Activated CD8-positive, alpha-beta T cell treated with anti-CD3 and anti-CD28 coated beads for 36 hours (primary cell): Measurements from ENCODE around the gene GPR158. TPM values are rescaled to one million over a fixed set of nuclear protein-coding genes. Genes with fewer than 3 reads are reported as not detected.

ENCODE experiments used
- ATAC-seq: fragments of 200-7000 bp; cut with Tn5 transposase; one replicate; pipeline ENCODE4 v1.10.0; 2021; ENCODE audit warnings: mild to moderate bottlenecking, moderate library complexity
- CTCF ChIA-PET: fragments of 350-600 bp; sonication (Branson Sonifier 250); formaldehyde crosslinking; loops from one replicate; lab custom pipeline; 2021; ENCODE audit warnings: antibody characterized with exemption; lab: Charles Lee
- POLR2A ChIA-PET: fragments of 350-600 bp; sonication (Branson Sonifier 250); formaldehyde crosslinking; loops from one replicate; lab custom pipeline; 2021; ENCODE audit warnings: antibody characterized with exemption; lab: Charles Lee
- DNase-seq: peaks from one replicate; pipeline ENCODE4 v3.0.0-alpha.2; 2020
- H3K27ac Mint-ChIP-seq: one replicate; pipeline ENCODE4 v1.8.0; 2021; ENCODE audit warnings: mild to moderate bottlenecking, mixed read lengths
- H3K27me3 Mint-ChIP-seq: one replicate; pipeline ENCODE4 v1.8.0; 2021; ENCODE audit warnings: mixed read lengths
- H3K36me3 Mint-ChIP-seq: one replicate; pipeline ENCODE4 v1.8.0; 2021; ENCODE audit warnings: low read depth, mixed read lengths
- H3K4me1 Mint-ChIP-seq: one replicate; pipeline ENCODE4 v1.8.0; 2021; ENCODE audit warnings: low read depth, mixed read lengths
- H3K4me3 Mint-ChIP-seq: one replicate; pipeline ENCODE4 v1.8.0; 2021; ENCODE audit warnings: mild to moderate bottlenecking, moderate library complexity, mixed read lengths
- H3K9me3 Mint-ChIP-seq: one replicate; pipeline ENCODE4 v1.8.0; 2021; ENCODE audit warnings: mixed read lengths
- CTCF ChIP-seq: fragments of 200-600 bp; IDR thresholded peaks from one replicate; pipeline ENCODE4 v1.8.0; 2022; ENCODE audit warnings: antibody characterized with exemption, mild to moderate bottlenecking
- intact Hi-C: fragments of 100-400 bp; cut with micrococcal nuclease; formaldehyde crosslinking; loops from one replicate; pipeline ENCODE4 v1.10.0; 2022
- total RNA-seq, 2 experiments: library from RNA; stranded (reverse); gene quantifications; one replicate each; pipeline ENCODE4 v1.2.3, GENCODE V29; 2021

GPR158 gene
- total RNA-seq, 2 experiments from 2014 or later: not detected

DNA sequence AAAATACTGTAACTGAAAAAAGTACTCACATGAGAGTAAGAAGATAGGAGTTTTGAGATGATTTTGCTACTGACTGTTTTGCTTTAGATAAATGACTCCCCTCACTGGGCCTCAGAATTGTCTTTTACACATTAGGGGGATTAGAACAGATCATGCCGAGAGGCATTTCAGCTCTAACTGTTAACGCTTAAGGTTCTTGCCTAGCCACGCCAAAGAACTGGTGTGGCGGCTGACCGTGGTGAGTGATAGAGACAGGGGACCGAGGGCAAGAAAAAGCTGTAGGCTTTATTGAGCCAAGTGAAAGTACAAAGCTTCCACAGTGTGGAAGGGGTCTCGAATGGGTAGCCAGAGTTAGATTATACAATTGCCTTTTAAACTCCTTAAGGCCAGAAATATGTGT lies 390.8 kb downstream of the GPR158 start:
- Mint-ChIP-seq H3K36me3 (no peaks in the 10 kb centered on the region), H3K4me3 (no peak overlapping the region), H3K4me1 (no peaks in the 10 kb centered on the region), H3K9me3 (no peaks in the 10 kb centered on the region), H3K27ac (no peak overlapping the region), H3K27me3 (no peaks in the 10 kb centered on the region)
- TF ChIP-seq CTCF: no peak
- ATAC-seq: no peak
- intact Hi-C loops: no loop called here
- no peak for DNase-seq
- POLR2A ChIA-PET: no interaction called here
- CTCF ChIA-PET: interaction anchor here (0.6 kb wide), 1 partner anchor 244 kb away, joined by 3 read pairs; no protein-coding TSS in a partner anchor

DNA sequence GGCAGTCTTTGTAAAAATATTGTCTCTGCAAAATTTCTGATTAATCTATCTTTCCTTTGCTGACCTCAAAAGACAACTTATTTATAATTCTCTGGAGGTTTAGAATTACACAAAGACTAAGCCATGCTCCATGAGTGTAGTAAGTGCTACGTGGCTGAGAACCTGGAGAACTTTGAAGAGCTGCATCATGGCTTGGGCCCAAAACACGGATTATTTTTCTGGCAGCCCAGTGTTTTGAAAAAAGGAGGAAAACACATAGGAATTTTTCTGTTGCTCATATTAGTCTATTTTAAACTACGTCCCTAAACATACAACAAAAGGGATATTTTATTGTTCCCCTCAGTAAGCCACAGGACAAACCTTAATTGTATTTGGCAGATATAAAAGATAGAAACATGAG lies 398.5 kb downstream of the GPR158 start:
- H3K4me3 Mint-ChIP-seq: no peak overlapping the region
- TF ChIP-seq CTCF: no peak
- CTCF ChIA-PET: no interaction called here
- DNase-seq: no peak
- H3K9me3 Mint-ChIP-seq: no peaks in the 10 kb centered on the region
- POLR2A ChIA-PET: no interaction called here
- no peaks in the 10 kb centered on the region for H3K36me3 Mint-ChIP-seq
- H3K27me3 Mint-ChIP-seq: no peaks in the 10 kb centered on the region
- intact Hi-C loops: no loop called here
- ATAC-seq: no peak
- no peak overlapping the region for H3K27ac Mint-ChIP-seq
- no peaks in the 10 kb centered on the region for H3K4me1 Mint-ChIP-seq

- H3K27me3 Mint-ChIP-seq: no peaks in the 10 kb centered on the region
- H3K4me3 Mint-ChIP-seq: no peak overlapping the region
- TF ChIP-seq CTCF: no peak
- no peaks in the 10 kb centered on the region for H3K9me3 Mint-ChIP-seq
- ChIA-PET CTCF (no interaction called here), POLR2A (no interaction called here)
- intact Hi-C loops: no loop called here
- no peaks in the 10 kb centered on the region for H3K4me1 Mint-ChIP-seq
- no peak overlapping the region for H3K27ac Mint-ChIP-seq
- ATAC-seq: no peak
- DNase-seq: no peak
- H3K36me3 Mint-ChIP-seq: no peaks in the 10 kb centered on the region
These were observed 400.5 kb downstream of the GPR158 start for GRCh38 chr10:25575343-25575742.

- no peaks in the 10 kb centered on the region for H3K4me1 Mint-ChIP-seq
- peaks cover 2% of the 10 kb centered on the region for H3K9me3 Mint-ChIP-seq
- DNase-seq: no peak
- H3K4me3 Mint-ChIP-seq: no peak overlapping the region
- H3K27me3 Mint-ChIP-seq: no peaks in the 10 kb centered on the region
- no peak overlapping the region for H3K27ac Mint-ChIP-seq
- H3K36me3 Mint-ChIP-seq: no peaks in the 10 kb centered on the region
- POLR2A ChIA-PET: no interaction called here
- intact Hi-C loops: no loop called here
- CTCF ChIA-PET: no interaction called here
- no peak for TF ChIP-seq CTCF
- ATAC-seq: no peak
These were observed 403.3 kb downstream of the GPR158 start for GRCh38 chr10:25578061-25578460.

- Mint-ChIP-seq H3K27ac (no peak overlapping the region), H3K36me3 (no peaks in the 10 kb centered on the region), H3K4me3 (no peak overlapping the region), H3K4me1 (no peaks in the 10 kb centered on the region), H3K27me3 (no peaks in the 10 kb centered on the region), H3K9me3 (peaks cover 10% of the 10 kb centered on the region)
- no peak for ATAC-seq
- intact Hi-C loops: no loop called here
- no peak for TF ChIP-seq CTCF
- CTCF ChIA-PET: no interaction called here
- no peak for DNase-seq
- POLR2A ChIA-PET: no interaction called here
These were observed 408.2 kb downstream of the GPR158 start for GRCh38 chr10:25582961-25583360.
